HepG2 (cell line): ENCODE measurements around the gene TBC1D5. TPM values are rescaled to one million over a fixed set of nuclear protein-coding genes. Genes with fewer than 3 reads are reported as not detected.
A peak's percentile ranks its signal among the peaks of the same experiment; 100 is the strongest.

Source experiments
- ATAC-seq: fragments of 200-7000 bp; cut with Tn5 transposase; 3 replicates; pipeline ENCODE4 v1.9.1; 2020; ENCODE audit warnings: mild to moderate bottlenecking, moderate library complexity
- BruUV-seq: library from RNA; stranded (reverse); fragments of 400-500 nt; replicated peaks from 2 replicates; lab custom pipeline; 2021; lab: Mats Ljungman, UMichigan
- CTCF ChIA-PET: fragments of 300-600 bp; formaldehyde crosslinking; extraction: SDS; loops from one replicate; lab custom pipeline; 2021; ENCODE audit warnings: low total read pairs, inconsistent platforms, low intra/inter-chr PET ratio; lab: Yijun Ruan, JAX
- POLR2A ChIA-PET: fragments of 350-600 bp; sonication (Branson Sonifier 250); formaldehyde crosslinking; loops from one replicate; lab custom pipeline; 2020; ENCODE audit warnings: antibody characterized with exemption, inconsistent platforms; lab: Yijun Ruan, JAX
- DNase-seq: peaks from one replicate; pipeline ENCODE4 v3.0.0-alpha.2; 2015; ENCODE audit warnings: low spot score
- FAIRE-seq: peaks from 3 replicates; lab custom pipeline; 2011; peaks lifted over from hg19 to GRCh38; lab: Jason Lieb, UNC
- H2AFZ ChIP-seq: one replicate; pipeline ENCODE4 v1.6.1; 2011; ENCODE audit warnings: low read length, inconsistent platforms
- H3K27ac ChIP-seq: fragments of 300-600 bp; 3 replicates; pipeline ENCODE4 v1.8.0; 2011; ENCODE audit warnings: mixed run types, mild to moderate bottlenecking, mixed read lengths, low read length, inconsistent platforms; ENCODE audit not compliant: insufficient read depth; ENCODE audit errors: extremely low read length
- H3K27me3 ChIP-seq, 2 experiments: fragments of 200-600 bp in 1 of 2; 2 replicates in 1 of 2; 3 replicates in 1 of 2; pipeline versions ENCODE4 v1.6.0 to v1.8.0; 2011; ENCODE audit warnings: low read length in 2 of 2, mild to moderate bottlenecking in 2 of 2, moderate library complexity in 2 of 2, inconsistent platforms in 1 of 2; ENCODE audit not compliant: insufficient read depth in 2 of 2, control insufficient read depth in 1 of 2
- H3K36me3 ChIP-seq, 2 experiments: fragments of 200-600 bp in 1 of 2; replicated peaks in 1 of 2; 2 replicates in 1 of 2; 3 replicates in 1 of 2; pipeline versions ENCODE4 v1.5.1 to v1.8.0; 2011; ENCODE audit warnings: low read length in 2 of 2, inconsistent platforms in 1 of 2; ENCODE audit not compliant: insufficient read depth in 2 of 2, control insufficient read depth in 1 of 2
- H3K4me1 ChIP-seq: 2 replicates; pipeline ENCODE4 v1.5.1; 2012; ENCODE audit warnings: low read length, inconsistent platforms; ENCODE audit not compliant: insufficient read depth
- H3K4me2 ChIP-seq: 2 replicates; pipeline ENCODE4 v1.6.0; 2011; ENCODE audit warnings: low read depth, low read length, inconsistent platforms
- H3K4me3 ChIP-seq, 3 experiments: fragments of 200-600 bp in 1 of 3; sonication (generic), shearing (Covaris generic) in 1 of 3; replicated peaks in 1 of 3; 2 replicates each; pipeline ENCODE4 v1.5.1; 2011 to 2016; ENCODE audit warnings: low read length in 3 of 3, inconsistent platforms in 2 of 3, low read depth in 2 of 3, mild to moderate bottlenecking in 2 of 3, control low read depth in 1 of 3, mixed read lengths in 1 of 3; ENCODE audit not compliant: insufficient read depth in 1 of 3
- H3K79me2 ChIP-seq: one replicate; pipeline ENCODE4 v1.6.1; 2011; ENCODE audit warnings: low read length, inconsistent platforms; ENCODE audit not compliant: insufficient read depth
- H3K9ac ChIP-seq: 2 replicates; pipeline ENCODE4 v1.6.0; 2011; ENCODE audit warnings: mild to moderate bottlenecking, low read depth, low read length, inconsistent platforms; ENCODE audit not compliant: insufficient read depth
- H3K9me3 ChIP-seq: 2 replicates; pipeline ENCODE4 v1.5.1; 2012; ENCODE audit warnings: mild to moderate bottlenecking, low read length
- H4K20me1 ChIP-seq: 2 replicates; pipeline ENCODE4 v1.6.0; 2011; ENCODE audit warnings: inconsistent platforms, mild to moderate bottlenecking, low read length, moderate library complexity; ENCODE audit not compliant: insufficient read depth
- SAP130 ChIP-seq: IDR thresholded peaks from 2 replicates; pipeline ENCODE4 v1.6.1; 2016; ENCODE audit warnings: low read depth
- SMC3 ChIP-seq: IDR thresholded peaks from 2 replicates; pipeline ENCODE4 v1.6.1; 2011; ENCODE audit warnings: low read length, improper control_type of control experiment
- STAG1 ChIP-seq: sonication (generic); formaldehyde crosslinking; IDR thresholded peaks from 2 replicates; pipeline ENCODE4 v1.4.0; 2020; ENCODE audit warnings: missing genetic modification reagents
- ZNF766 ChIP-seq: sonication (generic); formaldehyde crosslinking; IDR thresholded peaks from 2 replicates; pipeline ENCODE4 v1.5.0; 2020; ENCODE audit warnings: missing genetic modification reagents, borderline replicate concordance
- WGBS: methylation state at CpG from one replicate; pipeline ENCODE4 v1.1.6; 2017; ENCODE audit warnings: low lambda C conversion rate; 5-methylcytosine and 5-hydroxymethylcytosine counted together
- in situ Hi-C: cut with HindIII; loops from 2 replicates; pipeline ENCODE4 v1.10.0; 2017; ENCODE audit warnings: low pct_unique_long_range_greater_than_20kb; ENCODE audit not compliant: extremely low pct_ligation_motif_present
- intact Hi-C: fragments of 100-400 bp; cut with micrococcal nuclease; formaldehyde crosslinking; loops from one replicate; pipeline ENCODE4 v1.10.0; 2022; ENCODE audit not compliant: unreplicated experiment
- polyA plus RNA-seq, 8 experiments: library from polyadenylated mRNA; depleted of rRNA in 3 of 8; stranded (reverse) in 7 of 8; unstranded in 1 of 8; fragments of >200 nt; fragmentation: Illumina TruSeq in 4 of 8; extraction: Trizol in 4 of 8; gene quantifications; 2 replicates each; pipeline versions ENCODE4 v1.2.1 to v1.2.3, GENCODE V29; 2011 to 2016; ENCODE audit warnings: low read depth in 4 of 8, missing spikeins in 1 of 8, mixed read lengths in 1 of 8; ENCODE audit not compliant: insufficient read depth in 1 of 8
- total RNA-seq, 5 experiments: library from RNA; depleted of rRNA; stranded (reverse); fragments of >200 nt; fragmentation: Illumina TruSeq; extraction: Trizol; gene quantifications; 2 replicates each; pipeline ENCODE4 v1.2.3, GENCODE V29; 2016; ENCODE audit warnings: low read depth in 1 of 5
- TF ChIP-seq, protein P1 (sequence below): sonication (generic); formaldehyde crosslinking; IDR thresholded peaks from 2 replicates; pipeline ENCODE4 v1.4.0; 2020; ENCODE audit warnings: mild to moderate bottlenecking, missing genetic modification reagents
- TF ChIP-seq, protein P2 (sequence below): sonication (generic); formaldehyde crosslinking; IDR thresholded peaks from 2 replicates; pipeline ENCODE4 v1.5.0; 2020; ENCODE audit warnings: mild to moderate bottlenecking, missing genetic modification reagents, moderate library complexity

TBC1D5 gene
- total and polyA plus RNA-seq, 2 of the 13 experiments (the other 11 are each of a cell fraction or from before 2014, with no cell fraction given) = 19.2 to 33.3 TPM

DNA sequence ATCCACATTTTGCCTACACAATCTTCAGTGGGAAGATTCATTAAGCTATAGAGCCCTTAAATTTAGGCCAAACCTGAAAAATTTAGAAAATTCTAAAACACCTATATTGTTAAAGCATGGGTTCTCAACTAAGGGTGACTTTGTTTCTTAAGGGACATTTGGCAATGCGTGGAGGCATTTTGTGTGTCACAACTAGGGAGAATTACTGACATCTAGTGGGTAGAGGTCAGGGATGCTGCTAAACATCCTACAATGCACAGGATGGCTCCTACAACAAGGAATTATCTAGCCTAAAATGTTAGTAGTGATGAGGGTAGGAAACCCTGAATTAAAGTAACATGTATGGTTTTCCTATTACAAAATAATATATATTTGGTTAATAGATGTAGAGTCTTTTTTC is 55.8 kb downstream of the TBC1D5 start:
- in situ Hi-C loops = no loop called here
- Histone ChIP-seq H3K27ac (no peak overlapping the region), H4K20me1 (0 out of 2 replicates have a peak, but pooled peaks cover 2% of the 10 kb centered on the region), H2AFZ (no peak overlapping the region), H3K9me3 (no peaks in the 10 kb centered on the region), H3K4me3 (no peak overlapping the region), H3K27me3 (no peaks in the 10 kb centered on the region), H3K9ac (no peak overlapping the region), H3K79me2 (peaks cover 2% of the 10 kb centered on the region), H3K4me1 (no peaks in the 10 kb centered on the region), H3K36me3 (peaks cover 0 to 1% of the 10 kb centered on the region in 2 experiments; a peak in 2 of 5 replicates)
- FAIRE-seq (peak; percentile 67), DNase-seq (peak; percentile 25)
- no TSS peak for BruUV-seq
- ChIA-PET CTCF (interaction anchor here (1.2 kb wide), 1 partner anchor 256 kb away, joined by 4 read pairs; no protein-coding TSS in a partner anchor), POLR2A (no interaction called here)
- TF ChIP-seq, protein P1, sequence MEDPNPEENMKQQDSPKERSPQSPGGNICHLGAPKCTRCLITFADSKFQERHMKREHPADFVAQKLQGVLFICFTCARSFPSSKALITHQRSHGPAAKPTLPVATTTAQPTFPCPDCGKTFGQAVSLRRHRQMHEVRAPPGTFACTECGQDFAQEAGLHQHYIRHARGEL (CRISPR knock-in tag) = no peak
- TF ChIP-seq ZNF766 (no peak), STAG1 (peak; percentile 61), SMC3 (peak; percentile 14; the same call in 1 of the 2 replicates), SAP130 (no peak)
- TF ChIP-seq, protein P2, sequence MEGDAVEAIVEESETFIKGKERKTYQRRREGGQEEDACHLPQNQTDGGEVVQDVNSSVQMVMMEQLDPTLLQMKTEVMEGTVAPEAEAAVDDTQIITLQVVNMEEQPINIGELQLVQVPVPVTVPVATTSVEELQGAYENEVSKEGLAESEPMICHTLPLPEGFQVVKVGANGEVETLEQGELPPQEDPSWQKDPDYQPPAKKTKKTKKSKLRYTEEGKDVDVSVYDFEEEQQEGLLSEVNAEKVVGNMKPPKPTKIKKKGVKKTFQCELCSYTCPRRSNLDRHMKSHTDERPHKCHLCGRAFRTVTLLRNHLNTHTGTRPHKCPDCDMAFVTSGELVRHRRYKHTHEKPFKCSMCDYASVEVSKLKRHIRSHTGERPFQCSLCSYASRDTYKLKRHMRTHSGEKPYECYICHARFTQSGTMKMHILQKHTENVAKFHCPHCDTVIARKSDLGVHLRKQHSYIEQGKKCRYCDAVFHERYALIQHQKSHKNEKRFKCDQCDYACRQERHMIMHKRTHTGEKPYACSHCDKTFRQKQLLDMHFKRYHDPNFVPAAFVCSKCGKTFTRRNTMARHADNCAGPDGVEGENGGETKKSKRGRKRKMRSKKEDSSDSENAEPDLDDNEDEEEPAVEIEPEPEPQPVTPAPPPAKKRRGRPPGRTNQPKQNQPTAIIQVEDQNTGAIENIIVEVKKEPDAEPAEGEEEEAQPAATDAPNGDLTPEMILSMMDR = peak; percentile 54
- TF ChIP-seq, all 625 proteins: peak for 3
- H3K4me2 ChIP-seq = no peak overlapping the region
- WGBS = 80% methylated on average over 1 of the region's 1 CpG
- ATAC-seq = peak; percentile 63
- intact Hi-C loops = loop anchor here (1.0 kb wide), 1 partner anchor 255 kb away; no protein-coding TSS in a partner anchor
